ENCODE results near the gene ACTA2.
"Not testable (repeated sequence)": the region's sequence is repeated elsewhere in the genome, so short reads cannot be mapped to it uniquely, and the experiment has no call there.

The ACTA2 gene

GRCh38 chr10:88953662-88954061 is 1.1 kb upstream of the ACTA2 start:
- no peak for DNase-seq (ENCODE audit: low read depth in 2 of 2, low spot score in 1 of 2)

DNA sequence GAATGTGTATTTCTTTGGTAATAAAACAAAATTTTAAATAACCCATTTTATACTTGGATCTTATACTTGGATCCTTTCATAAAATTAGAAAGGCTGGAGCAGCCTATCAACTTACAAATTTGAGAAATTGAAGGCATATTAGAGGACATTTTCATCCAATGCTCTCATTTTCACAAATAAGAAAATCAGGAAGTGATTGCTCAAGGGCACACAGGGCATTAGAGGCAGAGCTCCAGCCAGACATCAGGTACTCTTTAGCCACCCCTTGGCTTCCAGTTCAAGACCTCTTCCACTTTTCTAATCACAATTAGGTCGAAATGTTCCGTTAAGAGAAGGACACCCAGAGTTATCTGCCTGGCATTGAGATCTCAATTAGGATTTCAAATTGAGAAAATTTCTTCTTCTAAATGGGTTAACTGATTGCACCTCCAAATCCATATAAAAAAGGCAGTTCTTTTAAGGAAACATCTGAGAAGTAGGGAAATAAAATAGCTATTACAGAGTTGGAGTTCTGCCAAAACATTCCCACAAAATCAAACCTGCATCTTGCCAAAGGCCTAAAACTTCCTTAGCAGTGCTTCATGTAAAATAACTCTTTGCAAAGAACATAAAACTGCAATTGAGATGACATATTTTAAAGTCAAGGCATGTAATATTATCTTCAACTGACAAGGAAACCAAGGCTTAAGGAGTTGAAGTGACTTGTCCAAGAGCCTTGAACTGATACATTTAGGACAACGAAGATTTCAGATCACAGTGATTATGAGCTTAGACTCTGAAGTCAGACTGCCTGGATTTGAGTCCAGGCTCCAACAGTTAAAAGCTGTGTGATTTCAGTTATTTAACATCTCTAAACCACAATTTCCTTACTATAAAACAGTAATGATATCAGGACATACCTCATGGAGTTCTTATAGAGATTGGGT is 2.4 kb downstream of the ACTA2 start:
- DNase-seq (ENCODE audit: low read depth in 2 of 2, low spot score in 1 of 2) = no peak

DNA sequence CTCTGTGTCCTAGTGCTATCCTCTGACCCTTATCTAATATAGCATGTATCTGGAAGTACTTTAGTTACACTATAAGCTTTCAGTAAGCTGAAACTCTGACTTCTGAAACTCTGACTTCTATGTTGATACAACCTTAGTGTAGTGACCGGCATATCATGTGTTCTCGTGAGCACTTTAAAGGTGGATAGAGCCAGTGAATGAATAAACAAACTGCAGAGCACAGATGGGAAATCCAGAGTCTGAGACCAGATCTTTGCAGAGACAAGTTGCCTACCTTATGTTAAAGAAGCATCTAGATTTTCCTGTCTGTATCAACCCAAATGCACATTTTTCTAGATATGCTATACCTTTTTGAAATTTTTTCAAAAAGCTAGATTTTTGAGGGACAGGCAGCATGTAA is 3.5 kb downstream of the ACTA2 start:
- no peak for DNase-seq (ENCODE audit: low read depth in 2 of 2, low spot score in 1 of 2)

DNA sequence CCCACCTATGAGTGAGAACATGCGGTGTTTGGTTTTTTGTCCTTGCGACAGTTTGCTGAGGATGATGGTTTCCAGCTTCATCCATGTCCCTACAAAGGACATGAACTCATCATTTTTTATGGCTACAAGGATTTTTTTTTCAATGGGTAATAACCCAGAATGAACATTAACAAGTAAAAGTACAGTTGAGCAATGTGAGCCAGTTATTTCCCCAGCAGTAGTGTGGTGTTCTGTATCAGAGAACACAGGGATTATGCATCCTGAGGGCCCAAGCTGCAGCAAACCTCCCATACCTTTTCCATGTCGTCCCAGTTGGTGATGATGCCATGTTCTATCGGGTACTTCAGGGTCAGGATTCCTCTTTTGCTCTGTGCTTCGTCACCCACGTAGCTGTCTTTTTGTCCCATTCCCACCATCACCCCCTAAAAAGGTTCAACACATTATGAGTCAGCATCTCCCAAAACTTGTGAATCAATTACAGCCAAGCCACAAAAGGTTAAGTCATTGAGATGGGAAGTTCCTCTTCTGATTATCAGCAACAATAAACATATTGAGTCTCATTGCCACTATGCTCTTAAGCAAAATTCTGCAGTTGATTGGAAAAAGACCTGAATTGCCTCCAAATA is 5.5 kb downstream of the ACTA2 start:
- no peak for DNase-seq (ENCODE audit: low read depth in 2 of 2, low spot score in 1 of 2)

- no peak for DNase-seq (ENCODE audit: low read depth in 2 of 2, low spot score in 1 of 2)
Measured at GRCh38 chr10:88946200-88946599, 6.4 kb downstream of the ACTA2 start.

GRCh38 chr10:88944813-88945212 is 7.8 kb downstream of the ACTA2 start:
- no peak for DNase-seq (ENCODE audit: low read depth in 2 of 2, low spot score in 1 of 2)

GRCh38 chr10:88943778-88944177 is 8.8 kb downstream of the ACTA2 start:
- no peak for DNase-seq (ENCODE audit: low read depth in 2 of 2, low spot score in 1 of 2)

DNA sequence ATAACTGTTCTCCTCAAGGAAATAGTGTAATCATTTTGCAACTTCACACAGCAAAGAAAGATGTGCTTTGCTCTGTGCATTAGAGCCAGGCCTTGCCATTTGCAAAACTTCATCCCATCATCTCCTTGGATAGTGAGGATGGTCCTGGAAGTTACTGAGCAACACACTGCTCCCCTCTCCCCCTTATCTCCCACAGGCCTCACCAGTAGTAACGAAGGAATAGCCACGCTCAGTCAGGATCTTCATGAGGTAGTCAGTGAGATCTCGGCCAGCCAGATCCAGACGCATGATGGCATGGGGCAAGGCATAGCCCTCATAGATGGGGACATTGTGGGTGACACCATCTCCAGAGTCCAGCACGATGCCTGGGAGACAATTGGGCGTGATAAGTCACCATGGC is 11.5 kb downstream of the ACTA2 start:
- DNase-seq (ENCODE audit: low read depth in 2 of 2, low spot score in 1 of 2) = no peak

- no peak for DNase-seq (ENCODE audit: low read depth in 2 of 2, low spot score in 1 of 2)
Measured at GRCh38 chr10:88938938-88939337, 13.6 kb downstream of the ACTA2 start.

- DNase-seq (ENCODE audit: low read depth in 2 of 2, low spot score in 1 of 2) = no peak
Measured at GRCh38 chr10:88938039-88938438, 14.5 kb downstream of the ACTA2 start.

- DNase-seq (ENCODE audit: low read depth in 2 of 2, low spot score in 1 of 2) = no peak
Measured at GRCh38 chr10:88936656-88937055, 15.9 kb downstream of the ACTA2 start.

DNA sequence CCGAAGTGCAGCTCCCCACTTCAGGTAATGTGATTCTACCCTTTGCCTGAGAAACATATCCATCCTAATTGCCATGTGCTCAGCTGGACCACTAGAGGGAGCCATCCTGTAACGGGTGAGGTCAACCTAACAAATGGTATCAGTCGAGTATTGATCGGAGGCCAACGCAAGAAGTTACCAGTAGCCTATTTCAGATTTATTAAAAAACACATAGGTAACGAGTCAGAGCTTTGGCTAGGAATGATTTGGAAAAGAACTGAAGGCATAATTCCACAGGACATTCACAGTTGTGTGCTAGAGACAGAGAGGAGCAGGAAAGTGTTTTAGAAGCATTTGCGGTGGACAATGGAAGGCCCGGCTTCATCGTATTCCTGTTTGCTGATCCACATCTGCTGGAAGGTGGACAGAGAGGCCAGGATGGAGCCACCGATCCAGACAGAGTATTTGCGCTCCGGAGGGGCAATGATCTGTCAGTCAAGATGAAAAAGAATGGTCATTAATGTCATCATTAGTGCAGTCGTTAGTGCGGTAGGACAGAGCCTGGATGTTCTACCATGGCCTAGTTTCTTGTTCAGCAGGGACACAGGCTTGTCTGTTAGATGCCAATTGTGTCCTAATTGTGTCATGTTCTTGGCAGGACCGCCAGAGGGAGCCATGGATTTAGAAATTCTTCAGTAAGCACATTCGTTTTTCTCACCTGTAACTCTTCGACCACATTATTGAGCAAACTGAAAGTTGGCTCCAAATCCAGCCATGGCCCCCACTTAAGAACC is 17.5 kb downstream of the ACTA2 start:
- DNase-seq (ENCODE audit: low read depth in 2 of 2, low spot score in 1 of 2) = peak; percentile 32 to 47

DNA sequence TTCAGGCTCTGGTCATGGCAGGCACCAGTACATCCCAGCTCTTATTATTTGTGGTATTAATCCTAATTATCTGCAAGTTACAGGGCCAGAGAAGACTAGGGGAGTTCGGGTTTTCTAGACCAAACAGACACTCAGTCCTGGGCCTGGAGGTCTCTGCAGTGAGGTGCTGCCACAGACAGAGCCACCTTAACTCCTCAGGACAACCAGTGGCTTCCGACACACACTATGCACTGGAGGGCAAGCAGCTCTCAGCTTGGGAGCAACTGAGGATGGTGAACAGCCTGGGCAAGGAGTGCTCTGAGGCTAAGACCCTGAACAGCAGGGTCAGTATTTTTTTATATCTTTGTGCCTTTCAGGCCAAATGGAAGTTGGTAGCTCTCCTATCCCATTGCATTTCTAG is 19.0 kb downstream of the ACTA2 start:
- DNase-seq (ENCODE audit: low read depth in 2 of 2, low spot score in 1 of 2) = no peak

DNA sequence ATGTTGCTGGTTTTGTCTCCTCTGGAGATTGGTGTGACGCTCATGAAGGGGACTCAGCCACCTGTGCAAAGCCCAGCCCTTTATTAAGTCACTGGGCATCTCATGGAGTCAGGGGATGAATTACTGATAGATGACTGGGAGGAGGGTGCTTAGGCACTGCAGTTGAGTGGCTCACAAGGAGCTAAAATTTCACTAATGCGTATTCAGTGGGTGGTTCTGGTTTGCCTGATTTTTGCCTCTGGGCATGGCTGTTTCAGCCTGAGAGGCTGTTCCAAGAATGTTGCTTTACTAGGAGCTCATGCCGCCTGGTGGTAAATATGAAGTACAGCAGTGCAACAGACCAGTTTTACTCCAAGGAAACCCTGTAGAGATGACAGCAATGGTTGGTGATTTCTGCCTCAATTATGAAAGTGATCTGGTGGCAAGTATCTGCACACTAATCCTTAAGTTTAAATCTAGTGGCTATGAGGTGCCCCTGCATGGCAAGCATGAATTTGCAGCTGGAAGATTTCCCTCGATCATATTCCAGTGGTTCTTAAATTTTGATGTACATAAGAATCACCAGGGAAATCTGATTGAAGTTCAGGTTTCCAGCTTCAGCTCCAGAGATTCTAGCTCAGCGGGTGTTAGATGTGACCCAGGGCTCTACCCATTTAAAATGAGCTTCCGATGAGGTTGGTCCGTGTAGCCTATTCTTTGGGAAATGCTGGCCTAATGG is 19.9 kb downstream of the ACTA2 start:
- DNase-seq (ENCODE audit: low read depth in 2 of 2, low spot score in 1 of 2) = peak in 1 of 2 donors; percentile 10

DNA sequence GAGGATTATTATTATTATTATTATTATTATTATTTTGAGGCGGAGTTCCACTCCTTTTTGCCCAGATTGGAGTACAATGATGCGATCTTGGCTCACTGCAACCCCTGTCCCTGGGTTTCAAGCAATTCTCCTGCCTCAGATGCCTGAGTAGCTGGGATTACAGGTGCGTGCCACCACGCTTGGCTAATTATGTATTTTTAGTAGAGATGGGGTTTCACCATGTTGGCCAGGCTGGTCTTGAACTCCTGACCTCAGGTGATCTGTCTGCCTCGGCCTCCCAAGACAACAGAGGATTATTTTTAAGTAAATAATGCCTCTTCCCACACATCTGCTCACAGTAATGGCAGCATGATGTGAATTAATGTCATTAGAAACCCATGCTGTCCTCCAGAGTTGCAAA is 20.5 kb downstream of the ACTA2 start:
- not testable (repeated sequence) for DNase-seq (ENCODE audit: low read depth in 2 of 2, low spot score in 1 of 2)

DNA sequence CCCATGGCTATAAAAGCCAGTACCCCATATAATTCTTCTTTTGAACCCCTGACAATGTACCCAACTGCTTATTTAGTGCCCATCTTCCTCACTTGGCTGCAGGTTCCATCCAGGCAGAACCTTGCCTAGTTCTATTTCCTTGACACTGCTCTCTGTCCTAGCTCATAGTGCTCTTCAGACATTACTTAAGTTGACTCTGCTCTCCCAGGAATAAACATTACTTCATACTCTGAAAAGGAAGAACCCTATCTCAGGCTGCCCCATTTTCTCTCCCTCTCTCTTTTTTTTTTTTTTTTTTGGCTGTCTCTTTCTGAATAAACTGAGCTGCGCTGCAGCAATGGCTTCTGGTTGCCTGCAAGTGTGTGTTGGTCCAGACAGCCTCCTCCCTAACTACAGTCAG is 21.0 kb downstream of the ACTA2 start:
- DNase-seq (ENCODE audit: low read depth in 2 of 2, low spot score in 1 of 2) = no peak

- no peak for DNase-seq (ENCODE audit: low read depth in 2 of 2, low spot score in 1 of 2)
Measured at GRCh38 chr10:88928254-88928653, 24.3 kb downstream of the ACTA2 start.

GRCh38 chr10:88927416-88927690 is 25.2 kb downstream of the ACTA2 start:
- DNase-seq (ENCODE audit: low read depth in 2 of 2, low spot score in 1 of 2) = no peak

DNA sequence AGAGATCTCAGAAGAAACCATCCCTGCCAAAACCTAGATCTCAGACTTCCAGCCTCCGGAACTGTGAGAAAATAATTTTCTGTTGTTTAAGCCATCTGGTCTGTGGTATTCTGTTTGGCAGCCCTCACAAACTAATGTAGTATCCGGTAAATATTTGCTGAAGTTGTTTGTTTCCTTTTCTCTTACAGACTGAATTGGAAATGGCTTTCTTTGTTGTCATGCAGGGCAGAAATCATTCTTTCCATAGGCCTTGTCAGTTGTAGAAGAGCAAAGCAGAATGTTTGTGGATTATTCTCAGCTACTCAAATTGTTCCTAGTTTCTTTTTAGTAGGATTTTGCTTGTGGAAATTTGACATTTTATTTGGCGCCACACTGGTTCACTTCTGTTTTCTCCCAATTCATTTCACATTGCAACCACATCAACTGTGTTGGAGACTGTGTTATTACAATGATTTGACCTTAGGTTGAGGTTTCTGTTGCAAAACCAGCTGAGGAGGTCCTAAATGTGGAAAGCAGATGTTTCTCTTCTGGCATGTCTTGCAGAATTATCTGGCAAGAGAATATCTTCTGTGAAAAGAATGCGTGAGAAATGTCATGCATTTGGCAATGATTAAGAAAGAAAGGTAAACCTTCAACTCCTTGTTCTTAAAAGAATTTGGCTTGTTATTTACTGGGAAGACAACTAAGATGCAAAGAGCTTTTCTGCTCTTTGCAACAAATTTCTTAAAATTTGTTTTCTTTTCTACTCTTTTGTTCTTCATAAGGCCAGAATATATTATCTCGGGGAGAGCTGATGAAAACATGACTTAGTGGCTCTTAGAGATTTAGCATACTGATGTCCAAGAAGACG is 25.8 kb downstream of the ACTA2 start:
- no peak for DNase-seq (ENCODE audit: low read depth in 2 of 2, low spot score in 1 of 2)

DNA sequence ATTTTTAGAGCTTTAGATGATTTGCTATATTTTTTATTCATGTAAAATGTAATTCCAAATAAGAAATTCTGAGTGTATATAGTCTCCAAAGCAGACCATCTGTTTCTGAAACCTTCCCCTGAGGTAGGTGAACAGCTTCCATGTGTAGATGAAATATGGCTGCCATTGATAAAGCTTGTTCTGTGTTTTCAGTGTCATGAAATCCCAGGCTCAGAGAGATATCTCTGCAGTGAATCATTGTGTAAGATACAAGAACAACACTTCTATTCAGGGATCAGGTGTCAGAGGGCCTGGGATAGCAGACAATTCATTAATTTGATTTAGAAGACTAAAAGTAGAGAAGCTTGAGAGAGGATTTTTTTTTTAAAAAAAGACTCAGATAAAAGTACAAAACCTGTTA is 29.1 kb downstream of the ACTA2 start:
- DNase-seq (ENCODE audit: low read depth in 2 of 2, low spot score in 1 of 2) = no peak

DNA sequence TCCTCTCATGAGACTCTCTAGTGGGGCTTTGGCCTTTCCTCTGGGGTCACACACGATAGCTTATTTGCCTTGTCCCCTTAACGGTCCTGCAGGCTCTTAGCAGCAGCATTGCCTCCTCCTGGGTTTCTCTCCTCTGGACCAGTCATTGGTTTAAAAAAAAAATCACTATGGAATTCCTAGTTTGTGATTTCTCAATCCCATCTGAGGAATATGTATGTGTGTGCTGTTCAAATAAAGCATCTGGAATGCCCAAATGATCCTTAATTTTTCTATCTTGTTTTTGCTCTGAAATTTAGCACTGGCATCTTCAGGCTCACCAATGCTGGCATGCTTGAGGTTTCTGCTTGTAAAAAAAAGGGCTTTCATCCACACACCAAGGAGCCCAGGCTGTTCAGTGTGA is 30.5 kb downstream of the ACTA2 start:
- DNase-seq (ENCODE audit: low read depth in 2 of 2, low spot score in 1 of 2) = no peak

Measured in stimulated activated CD8-positive, alpha-beta memory T cell treated with anti-CD3 and anti-CD28 coated beads, Interleukin-4, amount 100 ng/mL, for 1 hour (primary cell).